K562 (cell line): ENCODE data around the gene ZNRF1. TPM values are rescaled to one million over a fixed set of nuclear protein-coding genes. Genes with fewer than 3 reads are reported as not detected.

Source experiments
- ADNP ChIP-seq: fragments of 200-800 bp; sonication (Bioruptor generic); IDR thresholded peaks from 2 replicates; pipeline ENCODE4 v1.6.1; 2016; ENCODE audit warnings: missing genetic modification characterization, missing compliant biosample characterization
- ARHGAP35 ChIP-seq: fragments of 450-650 bp; IDR thresholded peaks from 2 replicates; pipeline ENCODE4 v1.6.1; 2018; ENCODE audit not compliant: partially characterized antibody
- EHMT2 ChIP-seq: fragments of 450-650 bp; IDR thresholded peaks from 2 replicates; pipeline ENCODE4 v1.6.1; 2018; ENCODE audit warnings: antibody characterized with exemption
- HEY1 ChIP-seq: fragments of 250-450 bp; sonication (Bioruptor Pico); IDR thresholded peaks from 2 replicates; pipeline ENCODE4 v1.5.0; 2020; ENCODE audit warnings: mild to moderate bottlenecking, moderate library complexity, borderline replicate concordance
- HNRNPL ChIP-seq: fragments of 200-400 bp; formaldehyde crosslinking; IDR thresholded peaks from 2 replicates; pipeline ENCODE4 v1.6.1; 2017; ENCODE audit warnings: low read depth, mild to moderate bottlenecking, low read length
- MTA2 ChIP-seq: fragments of 450-650 bp; IDR thresholded peaks from 2 replicates; pipeline ENCODE4 v1.6.1; 2016; ENCODE audit warnings: low read depth
- NR2C2 ChIP-seq, 2 experiments: fragments of 200-800 bp in 1 of 2; sonication (Bioruptor generic) in 1 of 2; sonication (generic) in 1 of 2; formaldehyde crosslinking in 1 of 2; IDR thresholded peaks; 2 replicates each; pipeline versions ENCODE4 v1.6.1 to v1.8.0; 2016 to 2022; ENCODE audit warnings: mild to moderate bottlenecking in 1 of 2, missing compliant biosample characterization in 1 of 2, missing genetic modification characterization in 1 of 2, missing genetic modification reagents in 1 of 2
- POLR2AphosphoS5 ChIP-seq: IDR thresholded peaks from 2 replicates; pipeline ENCODE4 v1.6.1; 2011; ENCODE audit warnings: mild to moderate bottlenecking, low read depth, low read length, moderate library complexity; ENCODE audit not compliant: control insufficient read depth, insufficient read depth
- POLR2G ChIP-seq: fragments of 200-400 bp; formaldehyde crosslinking; IDR thresholded peaks from 2 replicates; pipeline ENCODE4 v1.6.1; 2017; ENCODE audit warnings: low read depth, mild to moderate bottlenecking, antibody characterized with exemption, low read length, moderate library complexity
- RBM25 ChIP-seq: fragments of 200-400 bp; formaldehyde crosslinking; IDR thresholded peaks from 2 replicates; pipeline ENCODE4 v1.6.1; 2018; ENCODE audit warnings: low read length, low read depth, moderate library complexity; ENCODE audit not compliant: severe bottlenecking
- STAT6 ChIP-seq: sonication (generic); formaldehyde crosslinking; IDR thresholded peaks from 2 replicates; pipeline ENCODE4 v1.8.1; 2023; ENCODE audit warnings: mild to moderate bottlenecking, missing genetic modification reagents
- TARDBP ChIP-seq: fragments of 450-650 bp; IDR thresholded peaks from 2 replicates; pipeline ENCODE4 v1.6.1; 2016
- TEAD4 ChIP-seq, 2 experiments: sonication (generic) in 1 of 2; formaldehyde crosslinking in 1 of 2; IDR thresholded peaks; 2 replicates each; pipeline versions ENCODE4 v1.6.1 to v1.8.0; 2012 to 2022; ENCODE audit warnings: borderline replicate concordance in 1 of 2, inconsistent platforms in 1 of 2, low read length in 1 of 2, mild to moderate bottlenecking in 1 of 2, missing genetic modification reagents in 1 of 2
- TFAP4 ChIP-seq: sonication (generic); formaldehyde crosslinking; IDR thresholded peaks from 2 replicates; pipeline ENCODE4 v1.8.0; 2022; ENCODE audit warnings: missing genetic modification reagents, mild to moderate bottlenecking, moderate library complexity, borderline replicate concordance
- TSHZ1 ChIP-seq: fragments of 250-450 bp; sonication (Bioruptor Pico); IDR thresholded peaks from 2 replicates; pipeline ENCODE4 v1.4.0; 2020; ENCODE audit warnings: mild to moderate bottlenecking, moderate library complexity
- ZBTB7A ChIP-seq: IDR thresholded peaks from 2 replicates; pipeline ENCODE4 v1.6.1; 2011; ENCODE audit warnings: low read depth, mild to moderate bottlenecking, low read length, moderate library complexity, borderline replicate concordance; ENCODE audit not compliant: control insufficient read depth
- ZNF175 ChIP-seq: fragments of 200-800 bp; sonication (Bioruptor generic); IDR thresholded peaks from 2 replicates; pipeline ENCODE4 v1.6.1; 2016; ENCODE audit warnings: low read depth, mild to moderate bottlenecking, missing genetic modification characterization, missing compliant biosample characterization
- polyA plus RNA-seq, 8 experiments: library from polyadenylated mRNA; depleted of rRNA in 4 of 8; stranded (reverse) in 5 of 8; unstranded in 3 of 8; fragments of >200 nt; fragmentation: Nextera tagmentation in 2 of 8; fragmentation: Illumina TruSeq in 1 of 8; extraction: Ambion mirVana in 2 of 8; extraction: Trizol in 1 of 8; gene quantifications; 2 replicates each; pipeline versions ENCODE4 v1.2.1 to v1.2.3, GENCODE V29; 2011 to 2014; ENCODE audit warnings: inconsistent platforms in 1 of 8, missing spikeins in 1 of 8
- total RNA-seq, 7 experiments: library from RNA; depleted of rRNA in 6 of 7; stranded (reverse); fragments of >200 nt in 6 of 7; fragmentation: Illumina TruSeq in 2 of 7; extraction: Trizol in 2 of 7; gene quantifications; 2 replicates each; pipeline versions ENCODE4 v1.2.1 to v1.2.3, GENCODE V29; 2011 to 2021; ENCODE audit warnings: low replicate concordance in 1 of 7

The ZNRF1 gene
- total and polyA plus RNA-seq, 9 of the 15 experiments (the other 6 are each of a cell fraction or from before 2014, with no cell fraction given), result 9.5 to 37.7 (median 20.0) TPM

- no peak for TF ChIP-seq TSHZ1 (CRISPR knock-in tag)
- TF ChIP-seq HNRNPL, result no peak
- peak; percentile 79; the same call in 1 of the 2 replicates for TF ChIP-seq TARDBP
- TF ChIP-seq EHMT2, result no peak
- TF ChIP-seq TEAD4 (IDR thresholded peaks at IDR 0.05; ENCODE audit: low read length), result peak; percentile 99
- no peak for TF ChIP-seq TEAD4 (CRISPR knock-in tag; IDR thresholded peaks at IDR 0.05; ENCODE audit: borderline replicate concordance)
- no peak for TF ChIP-seq STAT6 (CRISPR knock-in tag)
- TF ChIP-seq RBM25, result no peak
- peak; percentile 93 for TF ChIP-seq ADNP (tag)
- TF ChIP-seq HEY1 (CRISPR knock-in tag), result no peak
- TF ChIP-seq NR2C2 (CRISPR knock-in tag; IDR thresholded peaks at IDR 0.05), result no peak
- no peak; the same call in 1 of the 2 replicates for TF ChIP-seq NR2C2 (tag; IDR thresholded peaks at IDR 0.05)
- TF ChIP-seq ZNF175, result peak; percentile 88
- peak; percentile 99 for TF ChIP-seq MTA2
- peak; percentile 97 for TF ChIP-seq POLR2AphosphoS5
- no peak for TF ChIP-seq ZBTB7A
- TF ChIP-seq POLR2G, result no peak
- no peak for TF ChIP-seq ARHGAP35
- no peak for TF ChIP-seq TFAP4
Observed at GRCh38 chr16:75043175-75043895, 44.5 kb downstream of the ZNRF1 start (continued).
